T-cell (primary cell): Measurements from ENCODE around the gene TMEM184A. TPM values are rescaled to one million over a fixed set of nuclear protein-coding genes. Genes with fewer than 3 reads are reported as not detected.

Experiments
- ATAC-seq, 4 experiments: fragments of 200-7000 bp in 3 of 4; fragments of 150-1000 bp in 1 of 4; cut with Tn5 transposase; replicated peaks in 1 of 4; 1 replicate in 3 of 4; 2 replicates in 1 of 4; pipeline ENCODE4 v1.10.0; 2021; ENCODE audit warnings: moderate library complexity in 3 of 4, mild to moderate bottlenecking in 2 of 4, moderate number of reproducible peaks in 1 of 4
- CTCF ChIA-PET, 2 donors: fragments of 300-600 bp; sonication (Branson Sonifier 250); formaldehyde crosslinking; loops; one replicate each; lab custom pipeline; 2022; ENCODE audit warnings: antibody characterized with exemption in 2 of 2; lab: Charles Lee
- POLR2A ChIA-PET, 2 donors: fragments of 300-600 bp; sonication (Branson Sonifier 250); formaldehyde crosslinking; loops; one replicate each; lab custom pipeline; 2022; ENCODE audit warnings: antibody characterized with exemption in 2 of 2; lab: Charles Lee
- DNase-seq, 35 experiments: peaks; one replicate each; pipeline versions ENCODE4 v3.0.0 to v3.0.0-alpha.2; 2013 to 2023
- H3K27ac ChIP-seq: one replicate; pipeline ENCODE4 v1.5.1; 2013; ENCODE audit warnings: low read length
- H3K27me3 ChIP-seq, 2 experiments: replicated peaks in 1 of 2; 1 replicate in 1 of 2; 2 replicates in 1 of 2; pipeline versions ENCODE4 v1.6.1 to v1.7.0; 2013; ENCODE audit warnings: low read length in 1 of 2, mixed read lengths in 1 of 2; ENCODE audit not compliant: control insufficient read depth in 2 of 2, insufficient read depth in 2 of 2; ENCODE audit errors: extremely low read depth in 1 of 2
- H3K36me3 ChIP-seq, 2 donors: 1 replicate in 1 of 2; 2 replicates in 1 of 2; pipeline versions ENCODE4 v1.6.1 to v1.7.0; 2013; ENCODE audit warnings: low read length in 1 of 2; ENCODE audit not compliant: control insufficient read depth in 2 of 2, insufficient read depth in 1 of 2; ENCODE audit errors: extremely low read depth in 1 of 2
- H3K4me1 ChIP-seq, 2 experiments: 1 replicate in 1 of 2; 2 replicates in 1 of 2; pipeline versions ENCODE4 v1.6.1 to v1.7.0; 2013; ENCODE audit warnings: low read length in 2 of 2, mixed read lengths in 1 of 2; ENCODE audit not compliant: insufficient read depth in 2 of 2, control insufficient read depth in 1 of 2; ENCODE audit errors: extremely low read depth in 1 of 2
- H3K4me3 ChIP-seq, 2 donors: 1 replicate in 1 of 2; 2 replicates in 1 of 2; pipeline versions ENCODE4 v1.5.1 to v1.7.0; 2013; ENCODE audit warnings: mild to moderate bottlenecking in 2 of 2, low read length in 1 of 2, moderate library complexity in 1 of 2; ENCODE audit not compliant: control insufficient read depth in 1 of 2; ENCODE audit errors: extremely low read depth in 1 of 2
- H3K9me3 ChIP-seq: 2 replicates; pipeline ENCODE4 v1.7.0; 2013
- H3K27ac Mint-ChIP-seq, 2 donors: one replicate each; pipeline ENCODE4 v1.8.0; 2020 to 2021; ENCODE audit warnings: mild to moderate bottlenecking in 2 of 2, mixed read lengths in 2 of 2
- H3K27me3 Mint-ChIP-seq, 2 donors: one replicate each; pipeline ENCODE4 v1.8.0; 2021 to 2022; ENCODE audit warnings: mixed read lengths in 2 of 2
- H3K36me3 Mint-ChIP-seq: one replicate; pipeline ENCODE4 v1.8.0; 2021; ENCODE audit warnings: mixed read lengths
- H3K4me1 Mint-ChIP-seq, 3 donors: one replicate each; pipeline ENCODE4 v1.8.0; 2020 to 2022; ENCODE audit warnings: mixed read lengths in 3 of 3, mild to moderate bottlenecking in 1 of 3
- H3K4me3 Mint-ChIP-seq, 3 donors: one replicate each; pipeline ENCODE4 v1.8.0; 2020 to 2022; ENCODE audit warnings: mild to moderate bottlenecking in 3 of 3, mixed read lengths in 3 of 3, moderate library complexity in 3 of 3
- H3K9me3 Mint-ChIP-seq, 3 donors: one replicate each; pipeline ENCODE4 v1.8.0; 2020 to 2022; ENCODE audit warnings: mixed read lengths in 3 of 3
- WGBS: methylation state at CpG from one replicate; pipeline ENCODE4 v1.1.5; 2013; ENCODE audit warnings: missing lambda C conversion rate; ENCODE audit not compliant: insufficient coverage; 5-methylcytosine and 5-hydroxymethylcytosine counted together
- total RNA-seq, 35 experiments: library from RNA in 6 of 35; stranded (reverse) in 6 of 35; fragments of 120-200 nt in 1 of 35; gene quantifications; one replicate each; pipeline versions ENCODE4 v1.2.1 to v1.2.4 and lab custom pipeline; 2013 to 2026

TMEM184A gene
- total RNA-seq, 5 donors from 2014 or later (not counting 1 experiment from before 2014, with no cell fraction given), result 0.18 to 0.38 (median 0.33) TPM; not detected in 2

DNA sequence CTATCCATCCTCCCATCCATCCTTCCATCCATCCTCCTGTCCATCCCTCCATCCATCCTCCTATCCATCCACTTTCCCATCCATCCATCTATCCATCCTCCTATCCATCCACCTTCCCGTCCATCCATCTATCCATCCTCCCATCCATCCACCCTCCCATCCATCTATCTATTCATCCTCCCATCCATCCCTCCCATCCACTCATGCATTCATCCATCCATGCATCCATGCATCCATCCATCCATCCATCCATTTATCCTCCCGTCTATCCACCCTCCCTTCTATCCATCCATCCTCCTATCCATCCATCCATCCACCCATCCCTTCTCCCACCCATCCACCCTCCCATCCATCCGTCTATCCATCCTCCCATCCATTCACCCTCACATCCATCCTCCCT is 39.0 kb upstream of the TMEM184A start:
- no peaks in the 10 kb centered on the region for H3K9me3 ChIP-seq
- Mint-ChIP-seq H3K27ac (no peak overlapping the region), H3K36me3 (no peaks in the 10 kb centered on the region), H3K9me3 (no peaks in the 10 kb centered on the region), H3K27me3 (peaks cover 36 to 57% of the 10 kb centered on the region in 2 donors), H3K4me3 (no peak overlapping the region), H3K4me1 (peaks cover 21 to 30% (median 24%) of the 10 kb centered on the region in 3 donors)
- ChIA-PET POLR2A (no interaction called here), CTCF (no interaction called here)
- WGBS, result 86% methylated on average over 3 of the region's 3 CpGs
- H3K27ac ChIP-seq, result no peak overlapping the region
- H3K36me3 ChIP-seq, result no peaks in the 10 kb centered on the region
- ATAC-seq, result no peak
- peaks cover 0 to 84% of the 10 kb centered on the region in 2 experiments for H3K27me3 ChIP-seq
- no peak for DNase-seq
- H3K4me1 ChIP-seq, result peaks cover 4 to 30% of the 10 kb centered on the region in 2 experiments
- H3K4me3 ChIP-seq, result no peak overlapping the region

DNA sequence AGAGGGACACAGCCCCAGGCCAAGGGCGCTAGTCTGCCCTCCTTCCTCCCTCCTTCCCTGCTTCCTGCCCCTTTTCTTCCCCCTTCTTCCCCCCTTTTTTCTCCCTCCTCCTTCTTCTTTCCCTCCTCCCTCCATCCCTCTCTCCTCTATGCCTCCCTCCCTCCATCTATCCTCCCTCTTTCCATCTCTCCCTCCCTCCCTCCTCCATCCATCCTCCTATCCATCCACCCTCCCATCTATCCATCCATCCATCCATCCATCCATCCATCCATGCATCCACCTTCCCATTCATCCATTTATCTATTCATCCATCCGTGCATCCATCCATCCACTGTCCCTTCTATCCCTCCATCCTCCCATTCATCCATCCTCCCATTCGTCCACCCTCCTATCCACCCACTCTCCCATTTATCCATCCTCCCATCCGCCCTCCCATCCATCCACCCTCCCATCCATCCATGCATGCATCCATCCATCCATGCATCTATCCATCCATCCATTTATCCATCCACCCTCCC is 38.0 kb upstream of the TMEM184A start:
- H3K4me1 ChIP-seq, result peaks cover 4 to 30% of the 10 kb centered on the region in 2 experiments
- Mint-ChIP-seq H3K36me3 (no peaks in the 10 kb centered on the region), H3K4me3 (no peak overlapping the region), H3K27me3 (peaks cover 36 to 57% of the 10 kb centered on the region in 2 donors), H3K27ac (no peak overlapping the region), H3K4me1 (peaks cover 21 to 30% (median 24%) of the 10 kb centered on the region in 3 donors), H3K9me3 (peaks cover 0 to 4% (median 0%) of the 10 kb centered on the region in 3 donors)
- DNase-seq, result no peak
- no peak for ATAC-seq
- POLR2A ChIA-PET, result no interaction called here
- 68% methylated on average over 4 of the region's 4 CpGs for WGBS
- no peak overlapping the region for H3K27ac ChIP-seq
- CTCF ChIA-PET, result no interaction called here
- H3K36me3 ChIP-seq, result no peaks in the 10 kb centered on the region
- H3K9me3 ChIP-seq, result no peaks in the 10 kb centered on the region
- no peak overlapping the region for H3K4me3 ChIP-seq
- peaks cover 0 to 80% of the 10 kb centered on the region in 2 experiments for H3K27me3 ChIP-seq

DNA sequence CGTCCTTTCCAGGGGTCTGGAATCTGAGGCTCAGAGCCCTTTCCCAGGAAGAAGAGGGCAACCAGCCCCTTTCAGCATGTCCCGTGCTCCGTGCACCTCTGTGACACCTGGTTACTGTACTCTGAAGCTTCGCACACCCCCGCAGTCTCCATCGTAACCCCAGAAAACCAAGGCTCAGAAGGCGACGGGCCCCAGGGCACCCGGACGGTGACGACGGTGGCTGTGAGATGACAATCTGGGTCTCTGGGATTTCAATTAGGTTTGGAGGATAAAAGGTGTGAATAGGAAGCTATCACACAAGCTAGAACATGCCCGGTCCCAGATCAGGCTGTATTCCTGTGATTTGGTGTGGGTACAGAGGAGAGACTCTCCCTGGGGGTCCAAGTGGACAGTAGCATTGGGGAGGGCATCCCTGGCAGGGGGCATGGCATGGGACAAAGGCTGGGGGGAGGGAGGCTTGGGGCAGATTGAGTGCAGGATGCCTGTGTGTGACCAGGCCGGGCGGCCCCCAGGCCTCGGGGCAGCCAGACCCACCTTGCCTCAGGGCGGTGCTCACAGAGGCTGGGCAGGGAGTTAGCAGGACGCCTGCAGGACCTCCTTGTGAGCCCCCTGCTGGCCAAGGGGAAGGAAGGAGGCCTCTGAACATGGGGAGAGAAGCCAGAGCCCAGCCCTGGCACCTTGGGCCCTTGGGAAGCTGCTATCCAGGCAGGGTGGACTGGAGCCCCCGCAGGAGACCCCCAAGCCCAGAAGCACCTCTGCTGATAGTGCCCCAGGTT is 37.3 kb upstream of the TMEM184A start:
- Mint-ChIP-seq H3K27me3 (peaks cover 36 to 57% of the 10 kb centered on the region in 2 donors), H3K4me1 (peaks cover 21 to 30% (median 24%) of the 10 kb centered on the region in 3 donors), H3K9me3 (peaks cover 0 to 4% (median 0%) of the 10 kb centered on the region in 3 donors), H3K4me3 (peak overlapping the region in 1 of 3 donors; percentile 71), H3K36me3 (no peaks in the 10 kb centered on the region), H3K27ac (no peak overlapping the region)
- Histone ChIP-seq H3K36me3 (no peaks in the 10 kb centered on the region), H3K27ac (no peak overlapping the region), H3K4me1 (peaks cover 4 to 30% of the 10 kb centered on the region in 2 experiments), H3K27me3 (peaks cover 0 to 80% of the 10 kb centered on the region in 2 experiments), H3K4me3 (no peak overlapping the region), H3K9me3 (no peaks in the 10 kb centered on the region)
- ATAC-seq, result no peak
- WGBS, result 46% methylated on average over 19 of the region's 19 CpGs
- ChIA-PET POLR2A (no interaction called here), CTCF (no interaction called here)
- DNase-seq, result peak in 2 of 35 experiments; percentile 8 to 18

DNA sequence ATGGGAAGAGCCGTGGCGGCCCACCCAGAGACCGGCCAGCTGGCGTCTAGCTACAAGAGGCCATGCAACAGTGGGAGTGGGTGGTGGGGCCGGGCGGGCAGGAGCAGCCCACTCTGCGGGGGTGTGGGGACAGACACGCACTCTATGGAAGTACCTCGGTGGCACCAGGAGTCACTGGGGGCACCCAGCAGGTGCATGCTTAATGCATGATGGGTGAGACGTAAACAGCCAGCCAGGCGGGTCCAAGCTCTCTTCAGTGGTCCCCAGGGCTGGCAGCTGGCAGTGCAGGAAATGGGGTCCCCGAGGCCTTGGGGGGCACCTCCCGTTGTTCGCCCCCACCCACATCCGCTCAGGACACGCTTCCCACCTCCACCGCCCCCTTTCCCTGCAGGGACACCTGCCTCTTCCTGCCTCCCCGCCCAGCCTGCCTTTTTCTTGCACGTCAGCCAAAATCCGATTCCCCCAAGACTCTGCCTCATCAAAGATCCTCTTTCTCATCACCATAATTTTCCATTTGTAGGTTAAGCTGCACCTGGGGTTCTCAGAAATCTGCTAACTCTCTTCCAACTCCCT is 36.4 kb upstream of the TMEM184A start:
- Histone ChIP-seq H3K4me3 (peak overlapping the region in 1 of 2 donors; percentile 39), H3K36me3 (no peaks in the 10 kb centered on the region), H3K9me3 (no peaks in the 10 kb centered on the region), H3K4me1 (peaks cover 4 to 30% of the 10 kb centered on the region in 2 experiments), H3K27me3 (peaks cover 0 to 81% of the 10 kb centered on the region in 2 experiments), H3K27ac (no peak overlapping the region)
- Mint-ChIP-seq H3K27ac (no peak overlapping the region), H3K9me3 (peaks cover 0 to 4% (median 0%) of the 10 kb centered on the region in 3 donors), H3K27me3 (peaks cover 36 to 54% of the 10 kb centered on the region in 2 donors), H3K4me3 (peak overlapping the region; percentile 39 to 71 (median 47)), H3K4me1 (peaks cover 21 to 30% (median 24%) of the 10 kb centered on the region in 3 donors), H3K36me3 (no peaks in the 10 kb centered on the region)
- CTCF ChIA-PET, result no interaction called here
- 15% methylated on average over 20 of the region's 20 CpGs for WGBS
- DNase-seq (peak in 2 of 35 experiments; percentile 7 to 11), ATAC-seq (peak in 3 of 4 experiments; percentile 15 to 56 (median 38))
- POLR2A ChIA-PET, result no interaction called here

DNA sequence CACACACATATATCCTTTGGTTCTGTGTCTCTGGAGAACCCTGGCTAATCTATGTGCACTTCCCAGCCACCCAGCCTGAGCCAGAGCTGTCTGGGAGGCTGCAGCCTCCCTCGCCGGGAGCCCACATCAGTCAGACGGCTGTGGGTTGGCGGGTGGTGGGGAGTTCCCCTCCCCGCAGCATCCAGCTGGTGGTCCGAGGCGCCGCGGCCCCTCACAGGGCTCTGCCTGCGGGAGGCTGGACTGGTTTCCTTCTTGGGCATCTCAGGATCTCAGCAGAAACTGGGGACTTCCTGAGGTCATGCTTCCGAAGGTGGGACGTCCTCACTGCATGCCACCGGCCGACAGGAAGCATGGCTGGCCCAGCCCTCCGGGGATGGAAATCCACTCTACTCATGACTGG is 35.9 kb upstream of the TMEM184A start:
- 4% methylated on average over 15 of the region's 15 CpGs for WGBS
- Mint-ChIP-seq H3K27ac (no peak overlapping the region), H3K4me3 (peak overlapping the region; percentile 37 to 71 (median 39)), H3K4me1 (peaks cover 21 to 30% (median 24%) of the 10 kb centered on the region in 3 donors), H3K36me3 (no peaks in the 10 kb centered on the region), H3K27me3 (peaks cover 36 to 52% of the 10 kb centered on the region in 2 donors), H3K9me3 (peaks cover 0 to 4% (median 0%) of the 10 kb centered on the region in 3 donors)
- Histone ChIP-seq H3K4me3 (peak overlapping the region in 1 of 2 donors; percentile 39), H3K9me3 (no peaks in the 10 kb centered on the region), H3K36me3 (no peaks in the 10 kb centered on the region), H3K27me3 (peaks cover 0 to 78% of the 10 kb centered on the region in 2 experiments), H3K27ac (no peak overlapping the region), H3K4me1 (peaks cover 4 to 30% of the 10 kb centered on the region in 2 experiments)
- DNase-seq (peak in 6 of 35 experiments; percentile 9 to 25 (median 19)), ATAC-seq (peak; percentile 42 to 77 (median 56))
- ChIA-PET POLR2A (no interaction called here), CTCF (no interaction called here)

DNA sequence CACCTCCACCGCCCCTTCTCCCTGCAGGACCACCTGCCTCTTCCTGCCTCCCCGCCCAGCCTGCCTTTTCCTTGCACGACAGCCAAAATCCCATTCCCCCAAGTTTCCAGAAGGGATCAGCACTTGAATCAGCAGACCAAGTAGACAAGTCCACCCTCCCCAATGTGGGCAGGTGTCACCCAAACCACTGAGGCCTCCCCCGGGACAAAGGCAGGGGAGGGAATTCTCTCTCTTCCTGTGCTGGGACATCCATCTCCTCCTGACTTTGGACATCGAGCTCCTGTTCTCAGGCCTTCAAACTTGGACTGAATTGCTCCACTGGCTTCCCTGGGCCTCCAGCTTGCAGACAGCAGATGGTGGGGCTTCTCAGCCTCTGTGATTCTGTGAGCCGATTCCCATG is 35.4 kb upstream of the TMEM184A start:
- Histone ChIP-seq H3K4me1 (peaks cover 4 to 30% of the 10 kb centered on the region in 2 experiments), H3K36me3 (no peaks in the 10 kb centered on the region), H3K27ac (no peak overlapping the region), H3K9me3 (no peaks in the 10 kb centered on the region), H3K4me3 (no peak overlapping the region), H3K27me3 (peaks cover 0 to 74% of the 10 kb centered on the region in 2 experiments)
- Mint-ChIP-seq H3K9me3 (peaks cover 0 to 4% (median 0%) of the 10 kb centered on the region in 3 donors), H3K4me1 (peaks cover 21 to 30% (median 24%) of the 10 kb centered on the region in 3 donors), H3K27me3 (peaks cover 32 to 49% of the 10 kb centered on the region in 2 donors), H3K27ac (no peak overlapping the region), H3K4me3 (peak overlapping the region in 1 of 3 donors; percentile 71), H3K36me3 (no peaks in the 10 kb centered on the region)
- WGBS, result 38% methylated on average over 5 of the region's 6 CpGs
- ChIA-PET CTCF (interaction anchor here in 1 of 2 donors (0.6 kb wide), 1 partner anchor 54 kb away, joined by 3 read pairs; no protein-coding TSS in a partner anchor), POLR2A (no interaction called here)
- ATAC-seq, result peak in 1 of 4 experiments; percentile 10
- DNase-seq, result no peak
